Mononuclear cell (primary cell): ENCODE measurements around the gene EYS. TPM values are rescaled to one million over a fixed set of nuclear protein-coding genes. Genes with fewer than 3 reads are reported as not detected.

ENCODE experiments used
- H3K27me3 ChIP-seq: 2 replicates; pipeline ENCODE4 v1.6.0; 2011; ENCODE audit warnings: low read length, control low read depth; ENCODE audit not compliant: insufficient read depth
- H3K4me1 ChIP-seq: 2 replicates; pipeline ENCODE4 v1.5.1; 2011; ENCODE audit warnings: mild to moderate bottlenecking, low read length, control low read depth; ENCODE audit not compliant: insufficient read depth
- H3K4me3 ChIP-seq: 2 replicates; pipeline ENCODE4 v1.5.1; 2011; ENCODE audit warnings: mild to moderate bottlenecking, low read length, moderate library complexity
- H3K9me3 ChIP-seq: 2 replicates; pipeline ENCODE4 v1.5.1; 2011; ENCODE audit warnings: low read depth, mild to moderate bottlenecking, control low read depth, low read length
- total RNA-seq: library from RNA; depleted of rRNA; stranded (reverse); fragments of >200 nt; gene quantifications from one replicate; pipeline ENCODE4 v1.2.3, GENCODE V29; 2012

EYS gene
- total RNA-seq, 1 donor = under 0.01 TPM

DNA sequence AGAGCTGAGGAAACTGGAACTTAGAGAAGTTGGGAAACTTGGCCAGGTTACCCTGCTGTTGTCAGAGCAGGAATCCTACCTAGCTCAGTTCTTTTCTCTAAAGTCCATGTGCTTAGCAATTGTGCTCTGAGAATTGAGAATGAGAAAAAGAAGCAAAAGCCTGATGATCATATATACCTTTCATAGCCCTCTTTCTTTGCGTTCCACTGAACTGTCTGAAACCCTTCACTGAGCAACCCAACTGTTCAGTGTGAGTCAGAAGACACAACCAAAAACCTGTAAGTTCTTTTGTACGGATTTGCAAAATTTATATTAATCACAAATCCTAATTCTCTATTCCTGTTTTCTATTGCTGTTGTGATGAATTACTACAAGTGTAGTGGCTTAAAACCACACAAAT lies 1990.9 kb downstream of the EYS start:
- H3K9me3 ChIP-seq = no peaks in the 10 kb centered on the region
- no peak overlapping the region for H3K4me3 ChIP-seq
- H3K4me1 ChIP-seq = no peaks in the 10 kb centered on the region
- no peaks in the 10 kb centered on the region for H3K27me3 ChIP-seq

DNA sequence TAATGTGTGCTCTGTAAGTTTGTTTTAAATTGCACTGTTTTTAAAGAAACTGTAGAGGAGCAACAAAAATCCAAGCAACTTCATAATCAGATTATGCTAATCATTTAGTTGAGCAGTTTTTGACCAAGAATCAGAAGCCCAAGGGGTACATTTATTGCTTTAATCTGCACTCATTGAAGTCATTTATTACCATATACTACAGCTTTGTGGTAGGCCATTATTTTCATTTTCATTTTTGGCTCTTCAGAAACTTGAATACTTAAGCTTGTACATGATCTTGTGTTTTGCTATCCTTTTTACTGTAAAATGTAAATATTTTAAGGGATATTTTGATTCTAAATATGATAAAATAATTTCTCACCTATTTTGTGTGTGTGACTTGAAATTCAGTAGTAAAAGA lies 1992.9 kb downstream of the EYS start:
- no peaks in the 10 kb centered on the region for H3K4me1 ChIP-seq
- no peaks in the 10 kb centered on the region for H3K9me3 ChIP-seq
- H3K27me3 ChIP-seq = no peaks in the 10 kb centered on the region
- H3K4me3 ChIP-seq = no peak overlapping the region

DNA sequence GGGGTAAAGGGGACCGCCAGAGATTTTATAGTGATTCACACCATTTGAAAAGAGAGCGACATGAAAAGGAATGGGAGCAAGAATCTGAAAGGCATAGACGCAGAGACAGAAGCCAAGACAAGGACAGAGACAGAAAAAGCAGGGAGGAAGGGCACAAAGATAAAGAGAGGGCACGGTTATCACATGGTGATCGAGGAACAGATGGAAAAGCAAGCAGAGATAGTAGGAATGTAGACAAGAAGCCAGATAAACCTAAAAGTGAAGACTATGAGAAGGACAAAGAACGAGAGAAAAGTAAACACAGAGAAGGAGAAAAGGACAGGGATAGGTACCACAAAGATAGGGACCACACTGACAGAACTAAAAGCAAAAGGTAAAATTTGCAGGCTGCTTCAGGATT lies 1993.7 kb downstream of the EYS start:
- H3K9me3 ChIP-seq = no peaks in the 10 kb centered on the region
- no peak overlapping the region for H3K4me3 ChIP-seq
- no peaks in the 10 kb centered on the region for H3K27me3 ChIP-seq
- no peaks in the 10 kb centered on the region for H3K4me1 ChIP-seq

GRCh38 chr6:63709148-63709547 lies 1997.9 kb downstream of the EYS start:
- no peaks in the 10 kb centered on the region for H3K27me3 ChIP-seq
- no peak overlapping the region for H3K4me3 ChIP-seq
- H3K9me3 ChIP-seq = no peaks in the 10 kb centered on the region
- no peaks in the 10 kb centered on the region for H3K4me1 ChIP-seq

DNA sequence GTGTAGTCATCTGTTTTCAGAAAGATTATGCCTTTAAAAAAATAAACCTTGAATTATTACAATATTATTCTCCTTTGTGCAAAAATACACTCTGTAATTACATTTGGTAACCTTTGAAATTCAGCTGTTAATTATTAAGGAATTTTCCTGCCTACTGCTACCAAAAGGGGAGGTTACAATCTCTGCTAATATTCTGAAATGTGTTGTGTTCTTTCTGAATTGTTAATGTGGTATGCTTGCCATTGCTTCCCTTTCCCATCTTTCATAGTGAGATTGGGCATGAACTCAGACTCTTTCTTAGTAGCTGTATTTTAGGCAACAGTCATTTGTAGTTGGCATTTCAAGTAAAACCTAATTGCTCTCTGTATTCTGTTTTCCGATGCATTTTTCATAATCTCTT lies 1998.4 kb downstream of the EYS start:
- Histone ChIP-seq H3K9me3 (no peaks in the 10 kb centered on the region), H3K4me3 (no peak overlapping the region), H3K27me3 (no peaks in the 10 kb centered on the region), H3K4me1 (no peaks in the 10 kb centered on the region)

DNA sequence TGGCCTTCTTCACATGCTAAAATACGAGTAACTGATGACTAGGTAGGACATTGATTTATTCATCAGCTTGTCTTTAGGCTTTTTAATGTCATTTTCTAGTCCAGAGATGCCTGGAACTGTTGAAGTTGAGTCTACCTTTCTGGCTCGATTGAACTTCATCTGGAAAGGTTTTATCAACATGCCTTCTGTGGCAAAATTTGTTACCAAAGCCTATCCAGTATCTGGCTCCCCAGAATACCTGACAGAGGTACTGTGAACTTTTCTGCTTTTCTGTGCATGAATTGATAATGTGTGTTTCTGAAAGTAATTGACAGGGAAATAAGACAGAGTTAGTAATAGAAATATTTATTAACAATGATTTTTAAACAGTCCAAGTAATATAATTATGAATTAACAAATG lies 2000.4 kb downstream of the EYS start:
- Histone ChIP-seq H3K4me1 (no peaks in the 10 kb centered on the region), H3K27me3 (no peaks in the 10 kb centered on the region), H3K4me3 (no peak overlapping the region), H3K9me3 (no peaks in the 10 kb centered on the region)

DNA sequence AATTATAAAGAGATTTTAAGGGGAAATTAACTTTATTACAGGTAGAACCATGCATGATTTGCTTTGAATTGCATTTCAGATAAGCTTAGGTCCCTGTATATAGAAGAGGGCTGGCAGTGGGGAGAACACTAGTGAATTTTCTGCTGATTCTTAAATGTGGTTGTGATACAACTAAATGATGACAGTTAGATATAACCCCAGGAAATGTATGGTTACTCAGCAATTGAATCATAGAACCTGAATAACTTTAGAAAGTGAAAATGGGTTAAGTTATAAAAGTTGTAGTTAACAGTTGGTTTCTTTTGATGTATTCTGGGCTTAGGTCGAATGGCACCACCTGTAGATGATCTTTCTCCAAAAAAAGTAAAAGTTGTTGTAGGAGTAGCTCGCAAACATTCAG lies 2001.3 kb downstream of the EYS start:
- Histone ChIP-seq H3K4me3 (no peak overlapping the region), H3K4me1 (no peaks in the 10 kb centered on the region), H3K27me3 (no peaks in the 10 kb centered on the region), H3K9me3 (no peaks in the 10 kb centered on the region)

- H3K4me1 ChIP-seq = peaks cover 19% of the 10 kb centered on the region
- H3K9me3 ChIP-seq = no peaks in the 10 kb centered on the region
- H3K4me3 ChIP-seq = no peak overlapping the region
- no peaks in the 10 kb centered on the region for H3K27me3 ChIP-seq
Measured at GRCh38 chr6:63690221-63690620, 2016.8 kb downstream of the EYS start.

- peaks cover 27% of the 10 kb centered on the region for H3K4me1 ChIP-seq
- H3K27me3 ChIP-seq = no peaks in the 10 kb centered on the region
- H3K4me3 ChIP-seq = no peak overlapping the region
- no peaks in the 10 kb centered on the region for H3K9me3 ChIP-seq
Measured at GRCh38 chr6:63689421-63689820, 2017.6 kb downstream of the EYS start.

- H3K27me3 ChIP-seq = no peaks in the 10 kb centered on the region
- no peaks in the 10 kb centered on the region for H3K9me3 ChIP-seq
- H3K4me3 ChIP-seq = no peak overlapping the region
- peaks cover 27% of the 10 kb centered on the region for H3K4me1 ChIP-seq
Measured at GRCh38 chr6:63685446-63686379, 2021.3 kb downstream of the EYS start.

DNA sequence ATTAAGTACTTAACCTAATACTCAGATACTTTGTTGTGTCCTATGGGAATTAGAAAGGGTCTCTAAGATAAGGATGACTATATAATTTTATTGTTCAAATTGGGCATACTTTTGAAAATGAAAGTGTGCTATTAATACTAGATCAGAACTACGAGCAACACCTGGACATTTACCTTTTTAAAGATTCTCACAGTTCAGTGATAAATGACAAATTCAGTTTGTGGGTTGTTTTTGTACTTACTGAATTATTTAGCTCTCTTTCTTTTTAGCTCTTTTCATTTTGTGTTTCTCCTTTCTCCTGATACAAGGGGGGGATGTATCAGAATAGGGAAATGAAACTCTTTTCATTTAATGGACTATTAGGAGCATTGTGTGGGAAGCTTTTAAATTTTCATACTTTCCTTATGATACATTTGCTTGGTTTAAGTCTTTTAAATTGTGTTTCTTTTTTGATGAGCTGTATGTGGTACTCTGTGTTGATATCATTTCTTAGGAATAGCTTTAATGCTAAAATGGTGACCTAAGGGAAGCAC lies 2023.9 kb downstream of the EYS start:
- no peaks in the 10 kb centered on the region for H3K9me3 ChIP-seq
- no peak overlapping the region for H3K4me3 ChIP-seq
- H3K4me1 ChIP-seq = peaks cover 20% of the 10 kb centered on the region
- no peaks in the 10 kb centered on the region for H3K27me3 ChIP-seq

GRCh38 chr6:63677282-63677681 lies 2029.7 kb downstream of the EYS start:
- Histone ChIP-seq H3K4me1 (peaks cover 10% of the 10 kb centered on the region), H3K4me3 (no peak overlapping the region), H3K27me3 (no peaks in the 10 kb centered on the region), H3K9me3 (no peaks in the 10 kb centered on the region)

DNA sequence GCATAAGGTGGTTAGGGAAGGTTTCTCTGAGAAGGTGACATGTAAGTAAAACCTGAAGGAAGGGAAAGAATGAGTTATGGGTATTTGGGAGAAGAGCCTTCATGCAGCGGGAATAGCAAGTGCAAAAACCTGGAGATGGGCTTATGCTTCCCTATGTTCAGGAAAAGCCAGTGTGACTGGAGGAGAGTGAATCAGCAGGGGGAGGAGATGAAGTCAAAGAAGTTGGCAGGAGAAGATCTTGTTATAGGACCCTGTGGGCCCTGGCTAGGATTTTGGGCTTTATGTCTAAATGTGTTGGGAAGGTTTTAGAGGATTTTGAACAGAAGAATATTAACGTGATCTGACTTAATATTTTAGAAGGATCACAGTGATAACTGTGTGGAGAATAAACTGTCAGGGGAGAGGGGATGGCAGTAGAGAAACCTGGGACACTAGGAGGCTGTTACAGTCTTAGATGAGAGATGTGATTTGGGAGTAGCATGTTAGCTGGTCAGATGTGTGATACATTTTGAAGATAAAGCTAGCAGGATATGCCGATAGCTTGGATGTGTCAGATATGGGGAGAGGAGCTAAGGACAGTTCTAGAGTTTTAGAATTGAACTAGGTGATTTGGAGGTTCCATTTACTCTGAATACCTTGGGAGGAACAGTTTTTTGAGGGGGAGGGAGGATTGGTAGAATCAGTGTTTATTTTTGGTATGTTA lies 2030.5 kb downstream of the EYS start:
- H3K4me3 ChIP-seq = no peak overlapping the region
- H3K4me1 ChIP-seq = peaks cover 10% of the 10 kb centered on the region
- no peaks in the 10 kb centered on the region for H3K9me3 ChIP-seq
- H3K27me3 ChIP-seq = no peaks in the 10 kb centered on the region

- Histone ChIP-seq H3K27me3 (no peaks in the 10 kb centered on the region), H3K4me1 (peaks cover 10% of the 10 kb centered on the region), H3K4me3 (no peak overlapping the region), H3K9me3 (no peaks in the 10 kb centered on the region)
Measured at GRCh38 chr6:63675138-63675537, 2031.9 kb downstream of the EYS start.

DNA sequence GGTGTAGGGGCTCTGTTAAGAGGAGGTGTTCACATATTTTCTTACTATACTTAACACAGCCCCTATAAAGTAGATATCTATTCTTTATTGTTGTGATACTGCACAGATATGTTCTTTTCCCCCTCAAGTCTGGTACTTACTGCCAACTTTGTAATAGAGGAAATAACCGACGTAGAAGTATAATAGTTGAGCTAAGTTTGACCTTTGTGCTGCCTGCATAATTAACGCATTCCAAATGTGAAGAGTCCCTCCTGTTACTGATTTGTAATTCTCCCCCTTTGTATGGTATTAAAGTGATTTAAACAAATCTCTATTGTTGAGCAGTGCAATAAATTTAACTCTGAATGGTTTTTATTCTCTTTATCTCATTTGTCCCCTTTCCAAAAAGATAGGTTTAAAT lies 2032.4 kb downstream of the EYS start:
- H3K27me3 ChIP-seq = no peaks in the 10 kb centered on the region
- H3K4me1 ChIP-seq = peaks cover 10% of the 10 kb centered on the region
- H3K4me3 ChIP-seq = no peak overlapping the region
- H3K9me3 ChIP-seq = no peaks in the 10 kb centered on the region
